Hematopoietic multipotent progenitor cell treated with erythropoietin and hydrocortisone succinate and interleukin-3 and kit ligand, for 8 days (in vitro differentiated cells): ENCODE measurements around the gene IFI27L1.
"Not testable (repeated sequence)": the region's sequence is repeated elsewhere in the genome, so short reads cannot be mapped to it uniquely, and the experiment has no call there.

Experiments used
- DNase-seq: peaks from one replicate; pipeline ENCODE4 v3.0.0-alpha.2; 2015

Gene IFI27L1

GRCh38 chr14:94048691-94049624 is 32.2 kb upstream of the IFI27L1 start:
- DNase-seq, result no peak

GRCh38 chr14:94049625-94050023 is 31.5 kb upstream of the IFI27L1 start:
- DNase-seq, result no peak

- DNase-seq, result no peak
These were observed 30.8 kb upstream of the IFI27L1 start for GRCh38 chr14:94050231-94050880.

GRCh38 chr14:94051115-94051514 is 30.0 kb upstream of the IFI27L1 start:
- peak; percentile 33 for DNase-seq

GRCh38 chr14:94051779-94052178 is 29.3 kb upstream of the IFI27L1 start:
- DNase-seq, result no peak

- DNase-seq, result no peak
These were observed 28.9 kb upstream of the IFI27L1 start for GRCh38 chr14:94052199-94052598.

- no peak for DNase-seq
These were observed 28.4 kb upstream of the IFI27L1 start for GRCh38 chr14:94052662-94053061.

- DNase-seq, result no peak
These were observed 26.7 kb upstream of the IFI27L1 start for GRCh38 chr14:94054401-94054800.

GRCh38 chr14:94054936-94055335 is 26.2 kb upstream of the IFI27L1 start:
- DNase-seq, result no peak

- DNase-seq, result peak; percentile 36
These were observed 24.4 kb upstream of the IFI27L1 start for GRCh38 chr14:94056579-94057308.

- no peak for DNase-seq
These were observed 22.9 kb upstream of the IFI27L1 start for GRCh38 chr14:94058128-94058673.

- no peak for DNase-seq
These were observed 22.4 kb upstream of the IFI27L1 start for GRCh38 chr14:94058674-94059138.

- no peak for DNase-seq
These were observed 21.1 kb upstream of the IFI27L1 start for GRCh38 chr14:94059998-94060397.

- DNase-seq, result no peak
These were observed 18.7 kb upstream of the IFI27L1 start for GRCh38 chr14:94062344-94062940.

- DNase-seq, result no peak
These were observed 14.9 kb upstream of the IFI27L1 start for GRCh38 chr14:94066089-94066676.

DNA sequence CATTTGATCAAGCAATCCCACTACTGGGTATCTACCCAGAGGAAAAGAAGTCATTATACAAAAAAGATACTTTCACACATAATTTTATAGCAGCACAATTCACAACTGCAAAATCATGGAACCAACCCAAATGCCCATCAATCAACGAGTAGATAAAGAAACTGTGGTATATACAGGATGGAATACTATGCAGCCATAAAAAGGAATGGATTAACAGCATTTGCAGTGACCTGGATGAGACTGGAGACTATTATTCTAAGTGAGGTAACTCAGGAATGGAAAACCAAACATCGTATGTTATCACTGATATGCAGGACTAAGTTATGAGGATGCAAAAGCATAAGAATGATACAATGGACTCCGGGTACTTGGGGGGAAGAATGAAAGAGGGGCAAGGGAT is 9.0 kb upstream of the IFI27L1 start:
- DNase-seq, result not testable (repeated sequence)

- DNase-seq, result no peak
These were observed 6.6 kb upstream of the IFI27L1 start for GRCh38 chr14:94074534-94074933.

DNA sequence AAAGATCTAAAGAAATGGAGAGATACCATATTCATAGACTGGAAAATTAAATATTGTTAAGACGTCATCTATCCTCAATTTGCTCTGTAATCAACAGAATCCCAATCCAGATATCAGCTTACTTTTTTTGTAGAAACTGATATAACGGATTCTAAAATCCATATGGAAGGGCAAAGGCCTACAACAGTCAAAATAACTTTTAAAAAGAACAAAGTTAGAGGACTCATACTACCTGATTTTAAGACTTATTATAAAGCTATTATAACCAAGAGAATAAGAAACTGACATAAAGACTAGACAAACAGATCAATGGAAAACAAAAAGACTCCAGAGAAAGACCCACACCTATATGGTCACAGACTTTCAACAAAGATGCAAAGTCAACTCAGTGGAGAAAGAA is 6.1 kb upstream of the IFI27L1 start:
- no peak for DNase-seq

DNA sequence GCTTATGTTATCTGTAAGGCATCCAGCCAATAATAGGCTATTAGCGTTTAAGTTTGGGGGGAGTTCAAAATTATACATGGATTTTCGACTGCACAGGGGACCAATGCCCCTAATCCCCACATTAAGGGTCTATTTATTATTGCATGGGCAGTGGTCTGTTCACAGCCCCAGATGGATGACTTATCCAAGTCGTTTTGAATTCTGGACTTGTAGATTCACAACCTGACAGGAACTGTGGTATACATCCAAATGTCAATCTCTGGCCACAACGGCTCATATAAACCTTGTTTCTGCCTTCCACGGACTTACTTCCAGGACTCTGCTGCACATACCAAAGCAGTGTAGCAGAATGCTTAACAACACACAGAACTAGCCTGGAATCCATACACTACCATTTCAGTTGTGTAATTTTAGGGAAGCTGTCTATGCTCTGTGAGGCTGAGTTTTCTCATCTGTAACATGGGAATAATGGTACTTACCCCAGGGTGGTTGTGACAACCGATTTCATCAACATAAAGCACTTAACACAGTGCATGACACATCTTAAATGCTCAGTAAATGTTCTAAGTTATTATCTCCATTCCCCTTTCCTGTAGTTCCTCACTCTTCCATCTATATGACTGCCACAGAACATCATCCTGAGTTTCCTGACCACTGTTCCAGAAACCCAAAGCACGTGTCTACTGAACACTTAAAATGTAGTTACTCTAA is 3.8 kb upstream of the IFI27L1 start:
- DNase-seq, result no peak

DNA sequence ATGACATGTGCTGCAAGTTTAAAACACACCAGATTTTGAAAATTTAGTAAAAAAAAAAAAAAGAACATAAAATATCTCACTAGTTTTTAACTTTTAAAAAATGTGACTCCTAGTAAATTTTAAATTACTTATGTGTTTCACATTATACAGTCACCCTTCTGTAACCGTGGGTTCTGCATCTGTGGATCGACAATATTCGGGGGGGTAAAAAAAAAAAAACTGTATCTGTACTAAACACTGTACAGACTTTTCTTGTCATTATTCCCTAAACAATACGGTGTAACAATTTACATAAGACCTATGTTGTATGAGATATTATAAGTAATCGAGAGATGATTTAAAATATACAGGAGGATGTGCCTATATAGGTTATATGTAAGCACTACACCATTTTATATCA is 3.3 kb upstream of the IFI27L1 start:
- no peak for DNase-seq

- peak; percentile 52 for DNase-seq
These were observed 1.1 kb upstream of the IFI27L1 start for GRCh38 chr14:94079891-94080620.
